ENCODE measurements around the gene GALNTL6. TPM values are rescaled to one million over a fixed set of nuclear protein-coding genes. Genes with fewer than 3 reads are reported as not detected.

Gene GALNTL6
- total RNA-seq, 4 donors from 2014 or later: 0.26 to 4.0 (median 1.5) TPM; not detected in 1

- WGBS: 65% methylated on average over 4 of the region's 4 CpGs
- Histone ChIP-seq H3K4me1 (no peaks in the 10 kb centered on the region), H3K9me3 (no peaks in the 10 kb centered on the region), H3K27me3 (no peaks in the 10 kb centered on the region), H3K27ac (no peak overlapping the region), H3K36me3 (no peaks in the 10 kb centered on the region), H3K4me3 (no peak overlapping the region)
- DNase-seq (ENCODE audit: low spot score in 2 of 2): no peak
- TF ChIP-seq, protein P1, sequence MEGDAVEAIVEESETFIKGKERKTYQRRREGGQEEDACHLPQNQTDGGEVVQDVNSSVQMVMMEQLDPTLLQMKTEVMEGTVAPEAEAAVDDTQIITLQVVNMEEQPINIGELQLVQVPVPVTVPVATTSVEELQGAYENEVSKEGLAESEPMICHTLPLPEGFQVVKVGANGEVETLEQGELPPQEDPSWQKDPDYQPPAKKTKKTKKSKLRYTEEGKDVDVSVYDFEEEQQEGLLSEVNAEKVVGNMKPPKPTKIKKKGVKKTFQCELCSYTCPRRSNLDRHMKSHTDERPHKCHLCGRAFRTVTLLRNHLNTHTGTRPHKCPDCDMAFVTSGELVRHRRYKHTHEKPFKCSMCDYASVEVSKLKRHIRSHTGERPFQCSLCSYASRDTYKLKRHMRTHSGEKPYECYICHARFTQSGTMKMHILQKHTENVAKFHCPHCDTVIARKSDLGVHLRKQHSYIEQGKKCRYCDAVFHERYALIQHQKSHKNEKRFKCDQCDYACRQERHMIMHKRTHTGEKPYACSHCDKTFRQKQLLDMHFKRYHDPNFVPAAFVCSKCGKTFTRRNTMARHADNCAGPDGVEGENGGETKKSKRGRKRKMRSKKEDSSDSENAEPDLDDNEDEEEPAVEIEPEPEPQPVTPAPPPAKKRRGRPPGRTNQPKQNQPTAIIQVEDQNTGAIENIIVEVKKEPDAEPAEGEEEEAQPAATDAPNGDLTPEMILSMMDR (IDR thresholded peaks at IDR 0.05): no peak
- TF ChIP-seq POLR2A (IDR thresholded peaks at IDR 0.05): no peak
- TF ChIP-seq POLR2AphosphoS5 (IDR thresholded peaks at IDR 0.05): no peak
- TF ChIP-seq EP300 (IDR thresholded peaks at IDR 0.05): no peak
Observed at GRCh38 chr4:171876636-171877035, 63.4 kb downstream of the GALNTL6 start.

- no peak overlapping the region for H3K4me3 ChIP-seq
- TF ChIP-seq, protein P1 (IDR thresholded peaks at IDR 0.05): no peak
- TF ChIP-seq EP300 (IDR thresholded peaks at IDR 0.05): no peak
- no peak for TF ChIP-seq POLR2A (IDR thresholded peaks at IDR 0.05)
- TF ChIP-seq POLR2AphosphoS5 (IDR thresholded peaks at IDR 0.05): no peak
- H3K36me3 ChIP-seq: no peaks in the 10 kb centered on the region
- no peaks in the 10 kb centered on the region for H3K27me3 ChIP-seq
- no peak for DNase-seq (ENCODE audit: low spot score in 2 of 2)
- H3K27ac ChIP-seq: no peak overlapping the region
- H3K9me3 ChIP-seq: no peaks in the 10 kb centered on the region
- no peaks in the 10 kb centered on the region for H3K4me1 ChIP-seq
- 52% methylated on average over 3 of the region's 3 CpGs for WGBS
Observed at GRCh38 chr4:171880136-171880535, 66.9 kb downstream of the GALNTL6 start.

- no peaks in the 10 kb centered on the region for H3K27me3 ChIP-seq
- 79% methylated on average over 3 of the region's 3 CpGs for WGBS
- no peaks in the 10 kb centered on the region for H3K36me3 ChIP-seq
- DNase-seq (ENCODE audit: low spot score in 2 of 2): no peak
- H3K4me1 ChIP-seq: no peaks in the 10 kb centered on the region
- H3K4me3 ChIP-seq: no peak overlapping the region
- no peak overlapping the region for H3K27ac ChIP-seq
- TF ChIP-seq POLR2AphosphoS5 (IDR thresholded peaks at IDR 0.05) (no peak), EP300 (IDR thresholded peaks at IDR 0.05) (no peak), POLR2A (IDR thresholded peaks at IDR 0.05) (no peak)
- TF ChIP-seq, protein P1 (IDR thresholded peaks at IDR 0.05): no peak
- H3K9me3 ChIP-seq: no peaks in the 10 kb centered on the region
Observed at GRCh38 chr4:171889681-171890080, 76.5 kb downstream of the GALNTL6 start.

GRCh38 chr4:171891038-171891437, 77.8 kb downstream of the GALNTL6 start:
- DNase-seq (ENCODE audit: low spot score in 2 of 2): no peak
- 56% methylated on average over 2 of the region's 2 CpGs for WGBS
- Histone ChIP-seq H3K9me3 (no peaks in the 10 kb centered on the region), H3K27me3 (no peaks in the 10 kb centered on the region), H3K4me1 (no peaks in the 10 kb centered on the region), H3K36me3 (no peaks in the 10 kb centered on the region), H3K4me3 (no peak overlapping the region), H3K27ac (no peak overlapping the region)
- TF ChIP-seq EP300 (IDR thresholded peaks at IDR 0.05) (no peak), POLR2AphosphoS5 (IDR thresholded peaks at IDR 0.05) (no peak), POLR2A (IDR thresholded peaks at IDR 0.05) (no peak)
- TF ChIP-seq, protein P1 (IDR thresholded peaks at IDR 0.05): no peak

DNA sequence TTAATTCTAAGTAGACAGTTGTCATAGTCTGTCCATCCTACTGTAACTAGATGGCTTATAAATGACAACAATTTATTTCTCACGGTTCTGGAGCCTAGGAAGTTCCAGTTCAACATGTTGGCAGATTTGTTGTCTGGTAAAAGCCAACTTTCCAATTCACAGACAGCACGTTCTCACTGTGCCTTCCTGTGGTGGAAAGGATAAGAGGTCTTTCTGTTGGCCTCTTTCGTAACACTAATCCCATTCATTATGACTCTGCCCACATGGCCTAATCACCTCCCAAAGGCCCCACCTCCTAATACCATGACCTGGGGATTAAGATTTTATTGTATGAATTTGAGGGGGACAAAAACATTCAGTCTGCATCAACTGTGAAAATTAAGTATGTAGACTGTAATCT, 83.2 kb downstream of the GALNTL6 start:
- WGBS: 80% methylated on average over 3 of the region's 3 CpGs
- TF ChIP-seq, protein P1 (IDR thresholded peaks at IDR 0.05): no peak
- no peak for TF ChIP-seq POLR2AphosphoS5 (IDR thresholded peaks at IDR 0.05)
- no peak for DNase-seq (ENCODE audit: low spot score in 2 of 2)
- Histone ChIP-seq H3K9me3 (no peaks in the 10 kb centered on the region), H3K4me1 (no peaks in the 10 kb centered on the region), H3K27me3 (no peaks in the 10 kb centered on the region), H3K36me3 (no peaks in the 10 kb centered on the region), H3K4me3 (no peak overlapping the region), H3K27ac (no peak overlapping the region)

Data from suprapubic skin (tissue), 4 donors.